HepG2 (cell line): ENCODE data around the gene PIEZO1. TPM values are rescaled to one million over a fixed set of nuclear protein-coding genes. Genes with fewer than 3 reads are reported as not detected.

Source experiments
- ATAC-seq: fragments of 200-7000 bp; cut with Tn5 transposase; 3 replicates; pipeline ENCODE4 v1.9.1; 2020; ENCODE audit warnings: mild to moderate bottlenecking, moderate library complexity
- BruUV-seq: library from RNA; stranded (reverse); fragments of 400-500 nt; replicated peaks from 2 replicates; lab custom pipeline; 2021; lab: Mats Ljungman, UMichigan
- CTCF ChIA-PET: fragments of 300-600 bp; formaldehyde crosslinking; extraction: SDS; loops from one replicate; lab custom pipeline; 2021; ENCODE audit warnings: low total read pairs, inconsistent platforms, low intra/inter-chr PET ratio; lab: Yijun Ruan, JAX
- POLR2A ChIA-PET: fragments of 350-600 bp; sonication (Branson Sonifier 250); formaldehyde crosslinking; loops from one replicate; lab custom pipeline; 2020; ENCODE audit warnings: antibody characterized with exemption, inconsistent platforms; lab: Yijun Ruan, JAX
- DNase-seq: peaks from one replicate; pipeline ENCODE4 v3.0.0-alpha.2; 2015; ENCODE audit warnings: low spot score
- FAIRE-seq: peaks from 3 replicates; lab custom pipeline; 2011; peaks lifted over from hg19 to GRCh38; lab: Jason Lieb, UNC
- H2AFZ ChIP-seq: one replicate; pipeline ENCODE4 v1.6.1; 2011; ENCODE audit warnings: low read length, inconsistent platforms
- H3K27ac ChIP-seq: fragments of 300-600 bp; 3 replicates; pipeline ENCODE4 v1.8.0; 2011; ENCODE audit warnings: mixed run types, mild to moderate bottlenecking, mixed read lengths, low read length, inconsistent platforms; ENCODE audit not compliant: insufficient read depth; ENCODE audit errors: extremely low read length
- H3K27me3 ChIP-seq, 2 experiments: fragments of 200-600 bp in 1 of 2; 2 replicates in 1 of 2; 3 replicates in 1 of 2; pipeline versions ENCODE4 v1.6.0 to v1.8.0; 2011; ENCODE audit warnings: low read length in 2 of 2, mild to moderate bottlenecking in 2 of 2, moderate library complexity in 2 of 2, inconsistent platforms in 1 of 2; ENCODE audit not compliant: insufficient read depth in 2 of 2, control insufficient read depth in 1 of 2
- H3K36me3 ChIP-seq, 2 experiments: fragments of 200-600 bp in 1 of 2; replicated peaks in 1 of 2; 2 replicates in 1 of 2; 3 replicates in 1 of 2; pipeline versions ENCODE4 v1.5.1 to v1.8.0; 2011; ENCODE audit warnings: low read length in 2 of 2, inconsistent platforms in 1 of 2; ENCODE audit not compliant: insufficient read depth in 2 of 2, control insufficient read depth in 1 of 2
- H3K4me1 ChIP-seq: 2 replicates; pipeline ENCODE4 v1.5.1; 2012; ENCODE audit warnings: low read length, inconsistent platforms; ENCODE audit not compliant: insufficient read depth
- H3K4me2 ChIP-seq: 2 replicates; pipeline ENCODE4 v1.6.0; 2011; ENCODE audit warnings: low read depth, low read length, inconsistent platforms
- H3K4me3 ChIP-seq, 3 experiments: fragments of 200-600 bp in 1 of 3; sonication (generic), shearing (Covaris generic) in 1 of 3; replicated peaks in 1 of 3; 2 replicates each; pipeline ENCODE4 v1.5.1; 2011 to 2016; ENCODE audit warnings: low read length in 3 of 3, inconsistent platforms in 2 of 3, low read depth in 2 of 3, mild to moderate bottlenecking in 2 of 3, control low read depth in 1 of 3, mixed read lengths in 1 of 3; ENCODE audit not compliant: insufficient read depth in 1 of 3
- H3K79me2 ChIP-seq: one replicate; pipeline ENCODE4 v1.6.1; 2011; ENCODE audit warnings: low read length, inconsistent platforms; ENCODE audit not compliant: insufficient read depth
- H3K9ac ChIP-seq: 2 replicates; pipeline ENCODE4 v1.6.0; 2011; ENCODE audit warnings: mild to moderate bottlenecking, low read depth, low read length, inconsistent platforms; ENCODE audit not compliant: insufficient read depth
- H3K9me3 ChIP-seq: 2 replicates; pipeline ENCODE4 v1.5.1; 2012; ENCODE audit warnings: mild to moderate bottlenecking, low read length
- H4K20me1 ChIP-seq: 2 replicates; pipeline ENCODE4 v1.6.0; 2011; ENCODE audit warnings: inconsistent platforms, mild to moderate bottlenecking, low read length, moderate library complexity; ENCODE audit not compliant: insufficient read depth
- AGO2 ChIP-seq: fragments of 200-400 bp; formaldehyde crosslinking; optimal IDR thresholded peaks from 2 replicates; pipeline ENCODE3; 2017; ENCODE audit warnings: mild to moderate bottlenecking, low read depth, low read length, moderate library complexity
- ZNF800 ChIP-seq: sonication (generic); formaldehyde crosslinking; IDR thresholded peaks from 2 replicates; pipeline ENCODE4 v1.4.0; 2020; ENCODE audit warnings: missing genetic modification reagents
- WGBS: methylation state at CpG from one replicate; pipeline ENCODE4 v1.1.6; 2017; ENCODE audit warnings: low lambda C conversion rate; 5-methylcytosine and 5-hydroxymethylcytosine counted together
- in situ Hi-C: cut with HindIII; loops from 2 replicates; pipeline ENCODE4 v1.10.0; 2017; ENCODE audit warnings: low pct_unique_long_range_greater_than_20kb; ENCODE audit not compliant: extremely low pct_ligation_motif_present
- intact Hi-C: fragments of 100-400 bp; cut with micrococcal nuclease; formaldehyde crosslinking; loops from one replicate; pipeline ENCODE4 v1.10.0; 2022; ENCODE audit not compliant: unreplicated experiment
- polyA plus RNA-seq, 8 experiments: library from polyadenylated mRNA; depleted of rRNA in 3 of 8; stranded (reverse) in 7 of 8; unstranded in 1 of 8; fragments of >200 nt; fragmentation: Illumina TruSeq in 4 of 8; extraction: Trizol in 4 of 8; gene quantifications; 2 replicates each; pipeline versions ENCODE4 v1.2.1 to v1.2.3, GENCODE V29; 2011 to 2016; ENCODE audit warnings: low read depth in 4 of 8, missing spikeins in 1 of 8, mixed read lengths in 1 of 8; ENCODE audit not compliant: insufficient read depth in 1 of 8
- total RNA-seq, 5 experiments: library from RNA; depleted of rRNA; stranded (reverse); fragments of >200 nt; fragmentation: Illumina TruSeq; extraction: Trizol; gene quantifications; 2 replicates each; pipeline ENCODE4 v1.2.3, GENCODE V29; 2016; ENCODE audit warnings: low read depth in 1 of 5
- TF ChIP-seq, protein P1 (sequence below): sonication (generic); formaldehyde crosslinking; IDR thresholded peaks from 2 replicates; pipeline ENCODE4 v1.5.0; 2020; ENCODE audit warnings: mild to moderate bottlenecking, missing genetic modification reagents, moderate library complexity

Gene PIEZO1
- total and polyA plus RNA-seq, 2 of the 13 experiments (the other 11 are each of a cell fraction or from before 2014, with no cell fraction given): 67.9 to 85.0 TPM

DNA sequence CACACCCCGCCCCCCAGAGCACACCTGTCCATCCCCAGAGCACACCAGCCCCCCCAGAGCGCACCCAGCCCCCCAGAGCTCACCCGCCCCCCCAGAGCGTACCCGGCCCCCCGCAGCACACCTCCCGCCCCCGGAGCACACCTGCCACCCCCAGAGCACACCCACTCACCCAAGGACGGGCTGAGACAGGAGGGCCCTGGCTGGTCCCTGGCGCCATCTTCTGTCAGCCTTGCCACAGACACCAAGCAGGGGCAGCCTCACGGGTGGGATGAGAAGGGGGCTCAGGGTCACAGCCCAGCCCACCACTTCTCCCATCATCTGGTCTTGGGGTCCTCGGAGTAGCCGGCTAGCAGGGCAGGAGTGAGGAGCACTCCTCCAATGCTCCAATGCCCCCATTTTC is 31.8 kb downstream of the PIEZO1 start:
- CTCF ChIA-PET: no interaction called here
- Histone ChIP-seq H3K36me3 (peaks cover 2 to 10% of the 10 kb centered on the region in 2 experiments; a peak in 3 of 5 replicates), H3K9me3 (no peaks in the 10 kb centered on the region), H3K9ac (no peak overlapping the region), H3K4me1 (no peaks in the 10 kb centered on the region), H3K4me3 (no peak overlapping the region), H3K27ac (no peak overlapping the region), H3K79me2 (peaks cover 13% of the 10 kb centered on the region), H2AFZ (no peak overlapping the region), H3K27me3 (no peaks in the 10 kb centered on the region), H3K4me2 (no peak overlapping the region), H4K20me1 (no peaks in the 10 kb centered on the region)
- ATAC-seq: no peak
- DNase-seq: no peak
- intact Hi-C loops: no loop called here
- WGBS: 86% methylated on average over 8 of the region's 13 CpGs
- in situ Hi-C loops: no loop called here
- TF ChIP-seq, protein P1, sequence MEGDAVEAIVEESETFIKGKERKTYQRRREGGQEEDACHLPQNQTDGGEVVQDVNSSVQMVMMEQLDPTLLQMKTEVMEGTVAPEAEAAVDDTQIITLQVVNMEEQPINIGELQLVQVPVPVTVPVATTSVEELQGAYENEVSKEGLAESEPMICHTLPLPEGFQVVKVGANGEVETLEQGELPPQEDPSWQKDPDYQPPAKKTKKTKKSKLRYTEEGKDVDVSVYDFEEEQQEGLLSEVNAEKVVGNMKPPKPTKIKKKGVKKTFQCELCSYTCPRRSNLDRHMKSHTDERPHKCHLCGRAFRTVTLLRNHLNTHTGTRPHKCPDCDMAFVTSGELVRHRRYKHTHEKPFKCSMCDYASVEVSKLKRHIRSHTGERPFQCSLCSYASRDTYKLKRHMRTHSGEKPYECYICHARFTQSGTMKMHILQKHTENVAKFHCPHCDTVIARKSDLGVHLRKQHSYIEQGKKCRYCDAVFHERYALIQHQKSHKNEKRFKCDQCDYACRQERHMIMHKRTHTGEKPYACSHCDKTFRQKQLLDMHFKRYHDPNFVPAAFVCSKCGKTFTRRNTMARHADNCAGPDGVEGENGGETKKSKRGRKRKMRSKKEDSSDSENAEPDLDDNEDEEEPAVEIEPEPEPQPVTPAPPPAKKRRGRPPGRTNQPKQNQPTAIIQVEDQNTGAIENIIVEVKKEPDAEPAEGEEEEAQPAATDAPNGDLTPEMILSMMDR: peak; percentile 28
- no peak for TF ChIP-seq ZNF800 (CRISPR knock-in tag)
- TF ChIP-seq AGO2: peak; percentile 27
- POLR2A ChIA-PET: no interaction called here
- FAIRE-seq: no peak
- BruUV-seq: no TSS peak
